Hypothalamus (tissue), 51 donors: Measurements from ENCODE around the gene TIMELESS.

Experiments
- DNase-seq, 51 donors: peaks; one replicate each; lab custom pipeline; 2025; lab: John Stamatoyannopoulos, UW

TIMELESS gene

GRCh38 chr12:56366948-56367347 is 82.3 kb downstream of the TIMELESS start:
- DNase-seq: no peak
